Ovary (tissue), 9 donors: ENCODE data around the gene HOXA13. TPM values are rescaled to one million over a fixed set of nuclear protein-coding genes. Genes with fewer than 3 reads are reported as not detected.
A peak's percentile ranks its signal among the peaks of the same experiment; 100 is the strongest.

Experiments
- DNase-seq, 5 donors: peaks; one replicate each; pipeline ENCODE4 v3.0.0-alpha.2; 2019 to 2020
- H3K27ac ChIP-seq, 2 donors: fragments of 200-600 bp; one replicate each; pipeline versions ENCODE4 v1.5.1 to v1.8.0; 2019 to 2022
- H3K27me3 ChIP-seq: fragments of 200-600 bp; one replicate; pipeline ENCODE4 v1.8.0; 2022
- H3K36me3 ChIP-seq: fragments of 200-600 bp; sonication (generic); one replicate; pipeline ENCODE4 v1.5.1; 2019
- H3K4me1 ChIP-seq: one replicate; pipeline ENCODE4 v1.8.1; 2013; ENCODE audit warnings: mild to moderate bottlenecking, moderate library complexity; ENCODE audit not compliant: insufficient read depth
- H3K4me3 ChIP-seq: fragments of 200-600 bp; sonication (generic); one replicate; pipeline ENCODE4 v1.5.1; 2017
- H3K9me3 ChIP-seq, 2 donors: fragments of 200-600 bp in 1 of 2; sonication (generic) in 1 of 2; one replicate each; pipeline versions ENCODE4 v1.5.1 to v1.8.1; 2013 to 2019; ENCODE audit warnings: mild to moderate bottlenecking in 1 of 2, moderate library complexity in 1 of 2
- EP300 ChIP-seq: sonication (generic); formaldehyde crosslinking; IDR thresholded peaks from one replicate; pipeline ENCODE4 v1.6.1; 2017; ENCODE audit warnings: antibody characterized with exemption
- POLR2A ChIP-seq: fragments of 450-650 bp; IDR thresholded peaks from one replicate; pipeline ENCODE4 v1.6.1; 2017; ENCODE audit warnings: antibody characterized with exemption, mild to moderate bottlenecking, moderate library complexity
- whole genome bisulfite sequencing, 3 donors: extraction: QIAGEN DNeasy Blood & Tissue Kit in 1 of 3; methylation state at CpG; one replicate each; pipeline versions ENCODE4 v1.1.5 to v1.1.7; 2013 to 2017; 5-methylcytosine and 5-hydroxymethylcytosine counted together
- intact Hi-C, 4 donors: fragments of 100-400 bp; cut with DNase I; formaldehyde crosslinking; loops; one replicate each; pipeline versions ENCODE4 v1.11.0 to v1.15.1; 2022 to 2023
- polyA plus RNA-seq, 2 donors: library from polyadenylated mRNA; stranded (reverse); fragments of 200-250 nt in 1 of 2; fragments of 350-450 nt in 1 of 2; fragmentation: Illumina TruSeq in 1 of 2; extraction: RNeasy Lipid Tissue Mini Kit (QIAGEN cat#74804) in 1 of 2; gene quantifications; one replicate each; pipeline ENCODE4 v1.2.3, GENCODE V29; 2013 to 2014
- total RNA-seq, 7 donors: library from RNA; depleted of rRNA in 2 of 7; stranded (reverse); fragments of >200 nt in 2 of 7; fragmentation: NEBNext Ultra II Directional in 3 of 7; extraction: Animal tissue kit (Norgen Biotek cat#: 25700) in 3 of 7; gene quantifications; one replicate each; pipeline versions ENCODE4 v1.1.0 to v1.2.4, GENCODE V29; 2016 to 2023
- TF ChIP-seq, protein P1 (sequence below), 3 donors: fragments of 450-650 bp in 2 of 3; fragments of 200-600 bp in 1 of 3; IDR thresholded peaks; one replicate each; pipeline versions ENCODE4 v1.5.1 to v1.8.0; 2016 to 2022; ENCODE audit warnings: antibody characterized with exemption in 3 of 3, mild to moderate bottlenecking in 1 of 3
- donor health status: DM: no; HTN: no; CAD: no; lungs with moderate emphysema.
- donor health status: DM: no; HTN: no; CAD: no.
- donor health status: Bipolar disorder and iron deficiency.
- donor health status: DM: yes; HTN: yes; CAD: no.
- donor health status: DM: no; HTN: no; CAD: no.
- donor health status: DM: yes; HTN: yes; CAD: no.

HOXA13 gene
- total and polyA plus RNA-seq, 9 donors: 0.07 TPM; not detected in 8

DNA sequence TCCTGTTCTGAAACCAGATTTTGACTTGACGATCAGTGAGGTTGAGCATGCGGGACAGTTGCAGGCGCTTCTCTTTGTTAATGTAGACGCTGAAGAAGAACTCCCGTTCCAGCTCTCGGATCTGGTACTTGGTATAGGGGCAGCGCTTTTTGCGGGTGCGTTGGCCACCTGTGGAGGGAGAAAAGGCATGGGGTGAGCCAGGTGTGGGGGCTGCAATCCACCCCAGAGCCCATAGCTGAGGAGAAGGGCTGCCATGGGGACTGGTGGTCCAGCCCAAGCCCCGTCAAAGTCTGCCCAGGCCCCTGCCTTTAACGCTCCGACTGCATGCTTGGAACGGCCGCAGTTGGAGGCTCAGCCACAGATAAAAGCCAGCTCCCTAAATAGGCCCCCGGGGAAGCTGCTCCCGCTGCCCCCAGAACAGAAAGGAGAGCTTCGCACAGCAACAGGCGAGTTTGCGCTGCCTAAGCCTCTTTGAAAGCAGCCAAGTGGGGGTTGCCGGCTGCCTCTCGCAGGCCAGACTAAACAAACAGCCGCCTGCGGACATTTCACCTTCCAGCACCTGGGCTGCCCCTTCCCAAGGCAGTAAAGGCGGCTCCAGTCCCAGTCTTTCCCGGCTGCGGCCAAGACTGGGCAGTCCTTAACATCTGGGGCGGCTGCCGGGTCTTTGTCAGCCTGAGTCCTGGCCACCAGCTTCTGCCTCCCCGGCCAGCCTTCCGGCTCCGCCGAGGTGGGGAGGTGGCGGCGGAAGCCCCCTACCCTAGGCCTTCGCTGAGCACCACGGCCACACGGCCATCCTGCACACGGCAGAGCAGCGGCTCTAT, 16.8 kb downstream of the HOXA13 start:
- no peaks in the 10 kb centered on the region for H3K36me3 ChIP-seq
- intact Hi-C loops: loop anchor here in 1 of 4 donors (10.0 kb wide), 1 partner anchor 1318 kb away; no protein-coding TSS in a partner anchor
- DNase-seq: peak in 1 of 5 donors; percentile 30
- peaks cover 18% of the 10 kb centered on the region for H3K27me3 ChIP-seq
- no peak overlapping the region for H3K27ac ChIP-seq
- WGBS, 3 donors: 8 to 9% (median 9%) methylated on average over 39 of the region's 39 CpGs
- TF ChIP-seq POLR2A (no peak), EP300 (no peak)
- TF ChIP-seq, protein P1, sequence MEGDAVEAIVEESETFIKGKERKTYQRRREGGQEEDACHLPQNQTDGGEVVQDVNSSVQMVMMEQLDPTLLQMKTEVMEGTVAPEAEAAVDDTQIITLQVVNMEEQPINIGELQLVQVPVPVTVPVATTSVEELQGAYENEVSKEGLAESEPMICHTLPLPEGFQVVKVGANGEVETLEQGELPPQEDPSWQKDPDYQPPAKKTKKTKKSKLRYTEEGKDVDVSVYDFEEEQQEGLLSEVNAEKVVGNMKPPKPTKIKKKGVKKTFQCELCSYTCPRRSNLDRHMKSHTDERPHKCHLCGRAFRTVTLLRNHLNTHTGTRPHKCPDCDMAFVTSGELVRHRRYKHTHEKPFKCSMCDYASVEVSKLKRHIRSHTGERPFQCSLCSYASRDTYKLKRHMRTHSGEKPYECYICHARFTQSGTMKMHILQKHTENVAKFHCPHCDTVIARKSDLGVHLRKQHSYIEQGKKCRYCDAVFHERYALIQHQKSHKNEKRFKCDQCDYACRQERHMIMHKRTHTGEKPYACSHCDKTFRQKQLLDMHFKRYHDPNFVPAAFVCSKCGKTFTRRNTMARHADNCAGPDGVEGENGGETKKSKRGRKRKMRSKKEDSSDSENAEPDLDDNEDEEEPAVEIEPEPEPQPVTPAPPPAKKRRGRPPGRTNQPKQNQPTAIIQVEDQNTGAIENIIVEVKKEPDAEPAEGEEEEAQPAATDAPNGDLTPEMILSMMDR (IDR thresholded peaks at IDR 0.05): no peak
- peak overlapping the region; percentile 46 for H3K4me3 ChIP-seq
- H3K4me1 ChIP-seq: peaks cover 2% of the 10 kb centered on the region
- H3K9me3 ChIP-seq: no peaks in the 10 kb centered on the region

DNA sequence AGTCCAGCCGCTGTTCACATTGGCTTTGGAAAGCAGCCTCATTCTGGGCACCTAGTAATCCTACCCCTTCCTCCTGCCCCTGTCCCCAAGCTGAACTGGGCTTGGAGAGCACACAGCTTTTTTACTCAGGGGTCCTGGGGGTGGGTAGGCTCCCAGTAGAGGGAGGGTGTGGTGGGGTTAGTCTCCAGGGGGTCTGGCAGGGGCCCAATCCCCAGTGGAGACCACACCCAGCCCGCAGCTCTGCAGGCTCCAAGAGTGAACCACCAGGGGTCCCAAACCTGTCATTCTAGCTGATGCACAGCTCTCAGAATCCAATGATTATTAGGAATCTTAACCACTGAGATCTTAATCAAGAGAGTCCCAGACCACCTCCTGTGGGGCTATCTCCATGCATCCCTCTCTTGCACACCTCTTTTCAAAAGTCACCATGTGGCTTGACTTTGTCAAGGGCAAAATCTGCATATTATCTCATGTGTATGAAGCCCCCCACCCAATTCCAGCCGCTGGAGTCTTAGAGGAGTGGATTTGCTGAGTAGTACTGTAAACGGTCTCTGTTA, 17.5 kb downstream of the HOXA13 start:
- H3K4me3 ChIP-seq: peak overlapping the region; percentile 46
- intact Hi-C loops: loop anchor here in 1 of 4 donors (10.0 kb wide), 1 partner anchor 1318 kb away; no protein-coding TSS in a partner anchor
- 22 to 43% (median 34%) methylated on average over 4 of the region's 4 CpGs for WGBS, 3 donors
- H3K36me3 ChIP-seq: no peaks in the 10 kb centered on the region
- no peak overlapping the region for H3K27ac ChIP-seq
- H3K27me3 ChIP-seq: peaks cover 18% of the 10 kb centered on the region
- peaks cover 2% of the 10 kb centered on the region for H3K4me1 ChIP-seq
- no peaks in the 10 kb centered on the region for H3K9me3 ChIP-seq
- no peak for TF ChIP-seq EP300
- TF ChIP-seq, protein P1 (IDR thresholded peaks at IDR 0.05): no peak
- no peak for TF ChIP-seq POLR2A
- peak in 1 of 5 donors; percentile 29 for DNase-seq

DNA sequence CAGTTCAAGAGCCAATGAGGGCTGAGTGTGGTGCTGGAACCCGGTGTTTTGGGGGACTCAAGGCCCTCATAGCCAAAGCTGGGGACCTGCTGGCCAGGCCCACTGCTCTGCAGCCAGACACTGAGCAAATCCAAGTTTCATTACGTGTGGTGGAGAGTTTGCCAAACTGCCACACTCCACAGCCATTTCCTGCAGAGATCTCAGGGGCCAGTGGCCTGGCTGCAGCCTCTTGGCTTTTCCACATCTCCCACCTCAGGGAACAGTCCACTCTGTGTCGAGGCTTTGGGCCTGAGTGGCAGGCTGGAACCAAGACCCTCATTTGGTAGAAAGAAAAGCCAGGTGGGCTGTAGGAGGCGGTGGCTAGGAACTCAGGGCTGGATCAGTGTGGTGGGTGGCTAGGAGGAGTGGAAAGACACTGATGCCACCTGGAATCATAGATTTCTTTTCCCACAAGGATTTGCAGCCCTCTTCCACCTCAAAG, 18.1 kb downstream of the HOXA13 start:
- H3K4me1 ChIP-seq: peaks cover 2% of the 10 kb centered on the region

More for the DNA sequence above, 18.1 kb downstream of the HOXA13 start:
- peak in 1 of 5 donors; percentile 19 for DNase-seq
- H3K27me3 ChIP-seq: peaks cover 18% of the 10 kb centered on the region
- WGBS, 3 donors: 48 to 88% (median 57%) methylated on average over 4 of the region's 4 CpGs
- H3K36me3 ChIP-seq: no peaks in the 10 kb centered on the region
- no peak overlapping the region for H3K27ac ChIP-seq
- intact Hi-C loops: loop anchor here in 1 of 4 donors (10.0 kb wide), 1 partner anchor 1317 kb away; no protein-coding TSS in a partner anchor
- no peaks in the 10 kb centered on the region for H3K9me3 ChIP-seq
- H3K4me3 ChIP-seq: peak overlapping the region; percentile 21
- TF ChIP-seq POLR2A (no peak), EP300 (no peak)
- TF ChIP-seq, protein P1 (IDR thresholded peaks at IDR 0.05): no peak
